ENCODE measurements around the gene BARD1. TPM values are rescaled to one million over a fixed set of nuclear protein-coding genes. Genes with fewer than 3 reads are reported as not detected.

BARD1 gene
- total RNA-seq, 4 donors from 2014 or later: 5.3 to 11.3 (median 8.3) TPM

GRCh38 chr2:214716811-214717560 lies 92.5 kb downstream of the BARD1 start:
- Histone ChIP-seq H3K4me3 (no peak overlapping the region), H3K36me3 (no peaks in the 10 kb centered on the region), H3K27ac (no peak overlapping the region), H3K9me3 (no peaks in the 10 kb centered on the region), H3K4me1 (no peaks in the 10 kb centered on the region), H3K27me3 (no peaks in the 10 kb centered on the region)
- in situ Hi-C loops (cut with MboI; ENCODE audit: low sequenced_read_pairs in 4 of 4) (no loop called here), intact Hi-C loops (cut with DNase I; ENCODE audit: low total_unique reads) (no loop called here)
- no peak for ATAC-seq
- no peak for DNase-seq
- TF ChIP-seq, protein P1, sequence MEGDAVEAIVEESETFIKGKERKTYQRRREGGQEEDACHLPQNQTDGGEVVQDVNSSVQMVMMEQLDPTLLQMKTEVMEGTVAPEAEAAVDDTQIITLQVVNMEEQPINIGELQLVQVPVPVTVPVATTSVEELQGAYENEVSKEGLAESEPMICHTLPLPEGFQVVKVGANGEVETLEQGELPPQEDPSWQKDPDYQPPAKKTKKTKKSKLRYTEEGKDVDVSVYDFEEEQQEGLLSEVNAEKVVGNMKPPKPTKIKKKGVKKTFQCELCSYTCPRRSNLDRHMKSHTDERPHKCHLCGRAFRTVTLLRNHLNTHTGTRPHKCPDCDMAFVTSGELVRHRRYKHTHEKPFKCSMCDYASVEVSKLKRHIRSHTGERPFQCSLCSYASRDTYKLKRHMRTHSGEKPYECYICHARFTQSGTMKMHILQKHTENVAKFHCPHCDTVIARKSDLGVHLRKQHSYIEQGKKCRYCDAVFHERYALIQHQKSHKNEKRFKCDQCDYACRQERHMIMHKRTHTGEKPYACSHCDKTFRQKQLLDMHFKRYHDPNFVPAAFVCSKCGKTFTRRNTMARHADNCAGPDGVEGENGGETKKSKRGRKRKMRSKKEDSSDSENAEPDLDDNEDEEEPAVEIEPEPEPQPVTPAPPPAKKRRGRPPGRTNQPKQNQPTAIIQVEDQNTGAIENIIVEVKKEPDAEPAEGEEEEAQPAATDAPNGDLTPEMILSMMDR (IDR thresholded peaks at IDR 0.05 in 4 of 5, conservative IDR thresholded peaks at IDR 0.05 in 1 of 5): no peak
- no peak for TF ChIP-seq POLR2A (IDR thresholded peaks at IDR 0.05)

DNA sequence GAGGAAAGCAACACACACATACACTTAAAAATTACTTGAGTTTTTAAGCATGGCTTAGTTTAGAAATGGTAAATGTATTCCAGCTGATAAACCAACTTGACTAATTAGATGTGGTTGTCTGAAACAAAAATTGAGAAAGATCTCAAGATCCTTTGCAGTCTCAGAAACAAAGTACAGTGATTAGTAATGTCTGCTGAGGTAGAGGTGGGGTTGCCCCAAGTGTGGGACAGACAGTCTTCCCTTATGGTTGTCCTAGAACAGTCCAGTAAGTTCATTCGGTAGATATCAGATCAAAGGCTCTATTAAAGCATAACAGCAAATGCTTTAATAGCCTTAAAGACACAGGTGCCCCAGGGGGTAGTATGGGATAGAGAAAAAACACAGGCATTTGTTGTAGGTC lies 94.5 kb downstream of the BARD1 start:
- no peaks in the 10 kb centered on the region for H3K9me3 ChIP-seq
- DNase-seq: no peak
- no peak overlapping the region for H3K27ac ChIP-seq
- intact Hi-C loops (cut with DNase I; ENCODE audit: low total_unique reads) (no loop called here), in situ Hi-C loops (cut with MboI; ENCODE audit: low sequenced_read_pairs in 4 of 4) (no loop called here)
- H3K4me1 ChIP-seq: no peaks in the 10 kb centered on the region
- no peaks in the 10 kb centered on the region for H3K36me3 ChIP-seq
- H3K4me3 ChIP-seq: no peak overlapping the region
- ATAC-seq: no peak
- TF ChIP-seq, protein P1 (IDR thresholded peaks at IDR 0.05 in 4 of 5, conservative IDR thresholded peaks at IDR 0.05 in 1 of 5): no peak
- TF ChIP-seq POLR2A (IDR thresholded peaks at IDR 0.05): no peak
- no peaks in the 10 kb centered on the region for H3K27me3 ChIP-seq

- in situ Hi-C loops (cut with MboI; ENCODE audit: low sequenced_read_pairs in 4 of 4) (no loop called here), intact Hi-C loops (cut with DNase I; ENCODE audit: low total_unique reads) (no loop called here)
- no peak for DNase-seq
- H3K9me3 ChIP-seq: no peaks in the 10 kb centered on the region
- H3K27me3 ChIP-seq: no peaks in the 10 kb centered on the region
- ATAC-seq: no peak
- TF ChIP-seq POLR2A (IDR thresholded peaks at IDR 0.05): no peak
- TF ChIP-seq, protein P1 (IDR thresholded peaks at IDR 0.05 in 4 of 5, conservative IDR thresholded peaks at IDR 0.05 in 1 of 5): no peak
- no peaks in the 10 kb centered on the region for H3K4me1 ChIP-seq
- H3K27ac ChIP-seq: no peak overlapping the region
- H3K36me3 ChIP-seq: no peaks in the 10 kb centered on the region
- no peak overlapping the region for H3K4me3 ChIP-seq
Measured at GRCh38 chr2:214713080-214713830, 96.2 kb downstream of the BARD1 start.

- no peak for DNase-seq
- TF ChIP-seq, protein P1 (IDR thresholded peaks at IDR 0.05 in 4 of 5, conservative IDR thresholded peaks at IDR 0.05 in 1 of 5): no peak
- TF ChIP-seq POLR2A (IDR thresholded peaks at IDR 0.05): no peak
- in situ Hi-C loops (cut with MboI; ENCODE audit: low sequenced_read_pairs in 4 of 4): no loop called here
- no peak overlapping the region for H3K27ac ChIP-seq
- H3K4me3 ChIP-seq: no peak overlapping the region
- no peaks in the 10 kb centered on the region for H3K36me3 ChIP-seq
- H3K27me3 ChIP-seq: no peaks in the 10 kb centered on the region
- H3K9me3 ChIP-seq: no peaks in the 10 kb centered on the region
- intact Hi-C loops (cut with DNase I; ENCODE audit: low total_unique reads): no loop called here
- no peaks in the 10 kb centered on the region for H3K4me1 ChIP-seq
- ATAC-seq: no peak
Measured at GRCh38 chr2:214710729-214711128, 98.8 kb downstream of the BARD1 start.

All from gastrocnemius medialis (tissue), 4 donors.